ENCODE data around the gene ASB18.

- TF ChIP-seq CTCF (conservative IDR thresholded peaks at IDR 0.05; ENCODE audit: low read depth in 2 of 2) (no peak), EZH2 (IDR thresholded peaks at IDR 0.05; ENCODE audit: low read depth, unreplicated experiment) (no peak)
These were observed 1.5 kb upstream of the ASB18 start for GRCh38 chr2:236265675-236266074.

Measured in GM23338 (cell line).